Psoas muscle (tissue), 8 donors: ENCODE results near the gene YIPF3. TPM values are rescaled to one million over a fixed set of nuclear protein-coding genes. Genes with fewer than 3 reads are reported as not detected.

ENCODE experiments used
- ATAC-seq, 4 donors: fragments of 200-7000 bp; cut with Tn5 transposase; one replicate each; pipeline ENCODE4 v1.9.1; 2020; ENCODE audit warnings: moderate library complexity in 3 of 4, mild to moderate bottlenecking in 2 of 4
- DNase-seq, 2 donors: peaks; one replicate each; pipeline ENCODE4 v3.0.0-alpha.2; 2020
- H3K27ac ChIP-seq: fragments of 200-600 bp; one replicate; pipeline ENCODE4 v1.8.0; 2022
- H3K27me3 ChIP-seq, 3 donors: fragments of 200-600 bp in 1 of 3; one replicate each; pipeline versions ENCODE4 v1.6.1 to v1.8.0; 2013 to 2022; ENCODE audit warnings: low read length in 2 of 3, mild to moderate bottlenecking in 2 of 3, moderate library complexity in 1 of 3; ENCODE audit not compliant: insufficient read depth in 3 of 3
- H3K36me3 ChIP-seq, 2 donors: fragments of 200-600 bp in 1 of 2; one replicate each; pipeline versions ENCODE4 v1.6.1 to v1.8.0; 2013 to 2022; ENCODE audit warnings: low read depth in 1 of 2, mild to moderate bottlenecking in 1 of 2, moderate library complexity in 1 of 2; ENCODE audit not compliant: insufficient read depth in 1 of 2
- H3K4me1 ChIP-seq: fragments of 200-600 bp; one replicate; pipeline ENCODE4 v1.8.0; 2022
- H3K4me3 ChIP-seq: fragments of 200-600 bp; one replicate; pipeline ENCODE4 v1.8.0; 2022; ENCODE audit warnings: mild to moderate bottlenecking
- H3K9me3 ChIP-seq: fragments of 200-600 bp; one replicate; pipeline ENCODE4 v1.8.0; 2022
- CTCF ChIP-seq: fragments of 200-600 bp; IDR thresholded peaks from one replicate; pipeline ENCODE4 v1.8.0; 2022; ENCODE audit warnings: antibody characterized with exemption
- WGBS, 3 donors: extraction: QIAGEN DNeasy Blood & Tissue Kit; methylation state at CpG; one replicate each; pipeline versions ENCODE4 v1.1.6 to v1.1.7; 2013; 5-methylcytosine and 5-hydroxymethylcytosine counted together
- intact Hi-C, 2 donors: fragments of 100-400 bp; cut with DNase I; formaldehyde crosslinking; loops; one replicate each; pipeline versions ENCODE4 v1.11.0 to v1.14.2; 2022
- polyA plus RNA-seq, 3 donors: library from polyadenylated mRNA; stranded (reverse); fragments of 200-250 nt; gene quantifications; one replicate each; pipeline ENCODE4 v1.2.3, GENCODE V29; 2013
- total RNA-seq, 4 donors: library from RNA; stranded (reverse); fragmentation: NEBNext Ultra II Directional in 2 of 4; extraction: Animal tissue kit (Norgen Biotek cat#: 25700) in 2 of 4; gene quantifications; one replicate each; pipeline versions ENCODE4 v1.2.1 to v1.2.4, GENCODE V29; 2021 to 2023
- donor health status: healthy with polysubstance abuse.
- donor health status: DM: no; HTN: no; CAD: no; lungs with moderate emphysema.
- donor health status: Bipolar disorder and iron deficiency.
- donor health status: healthy.
- donor health status: DM: yes; HTN: yes; CAD: no.
- donor health status: DM: no; HTN: no; CAD: no.
- donor health status: DM: no; HTN: no; CAD: no.
- donor health status: DM: yes; HTN: yes; CAD: no.

The YIPF3 gene
- total and polyA plus RNA-seq, 7 donors, result 57.7 to 91.5 (median 67.6) TPM

- TF ChIP-seq CTCF, result no peak
- Histone ChIP-seq H3K36me3 (peaks cover 9 to 57% of the 10 kb centered on the region in 2 donors), H3K27me3 (peaks cover 0 to 9% (median 0%) of the 10 kb centered on the region in 3 donors), H3K4me3 (no peak overlapping the region), H3K27ac (no peak overlapping the region), H3K9me3 (no peaks in the 10 kb centered on the region), H3K4me1 (peaks cover 12% of the 10 kb centered on the region)
- intact Hi-C loops, result no loop called here
- 61 to 68% (median 65%) methylated on average over 8 of the region's 8 CpGs for WGBS, 3 donors
- DNase-seq (peak in 1 of 2 donors; percentile 40), ATAC-seq (no peak)
Measured at GRCh38 chr6:43508481-43509141, 8.1 kb downstream of the YIPF3 start.

GRCh38 chr6:43506667-43507471, 9.9 kb downstream of the YIPF3 start:
- Histone ChIP-seq H3K9me3 (no peaks in the 10 kb centered on the region), H3K4me3 (no peak overlapping the region), H3K36me3 (peaks cover 0 to 57% of the 10 kb centered on the region in 2 donors), H3K4me1 (peaks cover 8% of the 10 kb centered on the region), H3K27ac (no peak overlapping the region), H3K27me3 (peaks cover 0 to 9% (median 0%) of the 10 kb centered on the region in 3 donors)
- peak; percentile 71 to 78 (median 77) for ATAC-seq
- peak; percentile 97 for TF ChIP-seq CTCF
- peak; percentile 70 to 82 for DNase-seq
- WGBS, 3 donors, result 23 to 27% (median 26%) methylated on average over 14 of the region's 14 CpGs
- intact Hi-C loops, result loop anchor here (1.0 to 2.0 kb wide), 3 partner anchors 52 to 122 kb away; partner anchors contain the start of gene DLK2 (in 1 of the 2)

- WGBS, 3 donors, result 65 to 67% (median 66%) methylated on average over 3 of the region's 3 CpGs
- no peak overlapping the region for H3K27ac ChIP-seq
- intact Hi-C loops, result loop anchor here (1.0 to 2.0 kb wide), 3 partner anchors 51 to 121 kb away; partner anchors contain the start of gene DLK2 (in 1 of the 2)
- H3K9me3 ChIP-seq, result no peaks in the 10 kb centered on the region
- H3K4me3 ChIP-seq, result no peak overlapping the region
- ATAC-seq, result no peak
- peaks cover 8% of the 10 kb centered on the region for H3K4me1 ChIP-seq
- peaks cover 0 to 53% of the 10 kb centered on the region in 2 donors for H3K36me3 ChIP-seq
- TF ChIP-seq CTCF, result no peak
- no peak for DNase-seq
- peaks cover 0 to 9% (median 0%) of the 10 kb centered on the region in 3 donors for H3K27me3 ChIP-seq
Measured at GRCh38 chr6:43506171-43506570, 10.6 kb downstream of the YIPF3 start.

- ATAC-seq (no peak), DNase-seq (no peak)
- peaks cover 7% of the 10 kb centered on the region for H3K4me1 ChIP-seq
- intact Hi-C loops, result loop anchor here (1.0 to 2.0 kb wide), 3 partner anchors 51 to 120 kb away; partner anchors contain the start of gene DLK2 (in 1 of the 2)
- no peaks in the 10 kb centered on the region for H3K9me3 ChIP-seq
- no peak overlapping the region for H3K27ac ChIP-seq
- peaks cover 0 to 53% of the 10 kb centered on the region in 2 donors for H3K36me3 ChIP-seq
- no peak for TF ChIP-seq CTCF
- 51 to 61% (median 57%) methylated on average over 6 of the region's 6 CpGs for WGBS, 3 donors
- H3K27me3 ChIP-seq, result peaks cover 0 to 9% (median 0%) of the 10 kb centered on the region in 3 donors
- no peak overlapping the region for H3K4me3 ChIP-seq
Measured at GRCh38 chr6:43505718-43506117, 11.0 kb downstream of the YIPF3 start.
